Measurements from ENCODE around the gene PRKACG.

PRKACG gene

GRCh38 chr9:69028754-69029153 lies 14.8 kb upstream of the PRKACG start:
- Histone ChIP-seq H3F3A (ENCODE audit: insufficient read depth, low read length) (no peaks in the 10 kb centered on the region), H3K9ac (ENCODE audit: low read length) (no peak overlapping the region), H3K4me2 (ENCODE audit: low read length) (no peak overlapping the region), H3K9me2 (ENCODE audit: low read depth, low read length) (no peaks in the 10 kb centered on the region), H3K27ac (ENCODE audit: low read depth, low read length, poor library complexity, severe bottlenecking) (no peak overlapping the region), H3K4me1 (ENCODE audit: insufficient read depth, low read length, severe bottlenecking) (no peaks in the 10 kb centered on the region), H3K36me3 (ENCODE audit: insufficient read depth, low read length) (no peaks in the 10 kb centered on the region; the same call in 1 of the 2 replicates), H2AFZ (ENCODE audit: low read length) (no peak overlapping the region), H3K4me3 (ENCODE audit: low read depth, low read length, poor library complexity, severe bottlenecking) (no peak overlapping the region), H3K79me2 (ENCODE audit: insufficient read depth, low read length) (no peaks in the 10 kb centered on the region), H3K9me3 (ENCODE audit: low read length) (peaks cover 6% of the 10 kb centered on the region; the same call in 1 of the 2 replicates), H3K27me3 (ENCODE audit: insufficient read depth, low read length) (0 out of 2 replicates have a peak, but pooled peaks cover 4% of the 10 kb centered on the region), H4K20me1 (ENCODE audit: insufficient read depth, low read length) (no peaks in the 10 kb centered on the region)
- no peak for TF ChIP-seq EZH2 (IDR thresholded peaks at IDR 0.05; ENCODE audit: borderline replicate concordance, low read length)
- no peak for TF ChIP-seq CTCF (IDR thresholded peaks at IDR 0.05; ENCODE audit: low read length)

GRCh38 chr9:69027355-69028097 lies 13.6 kb upstream of the PRKACG start:
- H3K4me2 ChIP-seq (ENCODE audit: low read length): no peak overlapping the region
- no peak overlapping the region for H3K9ac ChIP-seq (ENCODE audit: low read length)
- H3K27me3 ChIP-seq (ENCODE audit: insufficient read depth, low read length): 0 out of 2 replicates have a peak, but pooled peaks cover 4% of the 10 kb centered on the region
- H3K79me2 ChIP-seq (ENCODE audit: insufficient read depth, low read length): no peaks in the 10 kb centered on the region
- H3K9me2 ChIP-seq (ENCODE audit: low read depth, low read length): no peaks in the 10 kb centered on the region
- no peaks in the 10 kb centered on the region for H3K4me1 ChIP-seq (ENCODE audit: insufficient read depth, low read length, severe bottlenecking)
- H3K4me3 ChIP-seq (ENCODE audit: low read depth, low read length, poor library complexity, severe bottlenecking): no peak overlapping the region
- peaks cover 6% of the 10 kb centered on the region; the same call in 1 of the 2 replicates for H3K9me3 ChIP-seq (ENCODE audit: low read length)
- no peak overlapping the region for H3K27ac ChIP-seq (ENCODE audit: low read depth, low read length, poor library complexity, severe bottlenecking)
- H3K36me3 ChIP-seq (ENCODE audit: insufficient read depth, low read length): no peaks in the 10 kb centered on the region; the same call in 1 of the 2 replicates
- no peak for TF ChIP-seq EZH2 (IDR thresholded peaks at IDR 0.05; ENCODE audit: borderline replicate concordance, low read length)
- TF ChIP-seq CTCF (IDR thresholded peaks at IDR 0.05; ENCODE audit: low read length): peak; percentile 82
- H3F3A ChIP-seq (ENCODE audit: insufficient read depth, low read length): no peaks in the 10 kb centered on the region
- no peak overlapping the region for H2AFZ ChIP-seq (ENCODE audit: low read length)
- H4K20me1 ChIP-seq (ENCODE audit: insufficient read depth, low read length): no peaks in the 10 kb centered on the region

GRCh38 chr9:69023650-69024049 lies 9.7 kb upstream of the PRKACG start:
- H2AFZ ChIP-seq (ENCODE audit: low read length): no peak overlapping the region
- no peak overlapping the region for H3K4me2 ChIP-seq (ENCODE audit: low read length)
- H3K79me2 ChIP-seq (ENCODE audit: insufficient read depth, low read length): no peaks in the 10 kb centered on the region
- H3F3A ChIP-seq (ENCODE audit: insufficient read depth, low read length): no peaks in the 10 kb centered on the region
- no peak overlapping the region for H3K4me3 ChIP-seq (ENCODE audit: low read depth, low read length, poor library complexity, severe bottlenecking)
- no peaks in the 10 kb centered on the region for H4K20me1 ChIP-seq (ENCODE audit: insufficient read depth, low read length)
- no peaks in the 10 kb centered on the region for H3K4me1 ChIP-seq (ENCODE audit: insufficient read depth, low read length, severe bottlenecking)
- H3K9me3 ChIP-seq (ENCODE audit: low read length): no peaks in the 10 kb centered on the region
- no peak overlapping the region for H3K9ac ChIP-seq (ENCODE audit: low read length)
- H3K27ac ChIP-seq (ENCODE audit: low read depth, low read length, poor library complexity, severe bottlenecking): no peak overlapping the region
- no peaks in the 10 kb centered on the region for H3K27me3 ChIP-seq (ENCODE audit: insufficient read depth, low read length)
- no peaks in the 10 kb centered on the region for H3K36me3 ChIP-seq (ENCODE audit: insufficient read depth, low read length)
- no peaks in the 10 kb centered on the region for H3K9me2 ChIP-seq (ENCODE audit: low read depth, low read length)
- TF ChIP-seq CTCF (IDR thresholded peaks at IDR 0.05; ENCODE audit: low read length): no peak
- no peak for TF ChIP-seq EZH2 (IDR thresholded peaks at IDR 0.05; ENCODE audit: borderline replicate concordance, low read length)
